HAP-1 (cell line): ENCODE results near the gene PPM1J.

Source experiments
- DNase-seq, 2 experiments: peaks; one replicate each; pipeline ENCODE4 v3.0.0-alpha.2; 2016 to 2020; ENCODE audit warnings: low spot score in 2 of 2
- H3K27me3 ChIP-seq: fragments of 250-450 bp; sonication (Bioruptor Pico); 2 replicates; pipeline ENCODE4 v1.5.1; 2020; ENCODE audit warnings: low read depth, mild to moderate bottlenecking, moderate library complexity
- H3K36me3 ChIP-seq: fragments of 250-450 bp; sonication (Bioruptor Pico); replicated peaks from 2 replicates; pipeline ENCODE4 v1.5.1; 2020; ENCODE audit warnings: mild to moderate bottlenecking
- H3K4me1 ChIP-seq: fragments of 250-450 bp; sonication (Bioruptor Pico); 2 replicates; pipeline ENCODE4 v1.5.1; 2020; ENCODE audit warnings: mild to moderate bottlenecking
- H3K4me3 ChIP-seq: fragments of 250-450 bp; sonication (Bioruptor Pico); 2 replicates; pipeline ENCODE4 v1.5.1; 2020; ENCODE audit warnings: mild to moderate bottlenecking, moderate library complexity
- H3K9me3 ChIP-seq: fragments of 250-450 bp; sonication (Bioruptor Pico); 2 replicates; pipeline ENCODE4 v1.5.1; 2020; ENCODE audit warnings: mild to moderate bottlenecking, moderate library complexity
- in situ Hi-C: fragments of 300-500 bp; cut with MboI; formaldehyde crosslinking; loops from 3 replicates; pipeline ENCODE4 v1.14.3; 2020; ENCODE audit warnings: low sequenced_read_pairs, inconsistent platforms, mixed read lengths

The PPM1J gene

GRCh38 chr1:112704934-112705627, 10.1 kb downstream of the PPM1J start:
- no peaks in the 10 kb centered on the region for H3K9me3 ChIP-seq
- peak overlapping the region; percentile 88 for H3K4me3 ChIP-seq
- H3K4me1 ChIP-seq, result peaks cover 31% of the 10 kb centered on the region
- peak; percentile 94 to 95 for DNase-seq
- H3K27me3 ChIP-seq, result no peaks in the 10 kb centered on the region
- peaks cover 33% of the 10 kb centered on the region for H3K36me3 ChIP-seq
- in situ Hi-C loops, result loop anchor here (5.0 kb wide), 2 partner anchors 88 to 313 kb away; partner anchors contain the start of genes CAPZA1 and ST7L

GRCh38 chr1:112704391-112704933, 10.7 kb downstream of the PPM1J start:
- H3K4me1 ChIP-seq, result peaks cover 31% of the 10 kb centered on the region
- peak overlapping the region; percentile 88 for H3K4me3 ChIP-seq
- in situ Hi-C loops, result no loop called here
- H3K9me3 ChIP-seq, result no peaks in the 10 kb centered on the region
- H3K27me3 ChIP-seq, result no peaks in the 10 kb centered on the region
- DNase-seq, result no peak
- peaks cover 39% of the 10 kb centered on the region for H3K36me3 ChIP-seq

DNA sequence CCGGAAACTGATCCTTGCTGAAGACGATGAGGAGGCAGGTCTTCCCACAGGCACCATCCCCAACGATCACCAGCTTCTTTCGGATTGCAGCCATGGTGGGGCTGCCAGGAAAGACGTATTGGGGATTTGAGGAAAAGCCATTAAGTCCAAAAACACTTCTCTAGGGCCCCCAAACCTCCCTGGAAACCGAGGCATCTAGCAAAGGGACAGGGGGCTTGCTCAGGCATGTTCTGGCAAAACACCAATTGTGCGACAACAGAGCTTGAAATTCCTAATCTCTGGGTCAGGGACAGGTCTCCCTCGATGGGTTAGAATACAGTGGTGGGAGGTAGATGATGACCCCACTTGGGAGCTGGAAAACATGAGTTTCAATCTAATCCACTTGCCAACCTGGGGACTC, 11.4 kb downstream of the PPM1J start:
- Histone ChIP-seq H3K4me1 (peaks cover 31% of the 10 kb centered on the region), H3K4me3 (no peak overlapping the region), H3K9me3 (no peaks in the 10 kb centered on the region), H3K36me3 (peaks cover 46% of the 10 kb centered on the region), H3K27me3 (no peaks in the 10 kb centered on the region)
- DNase-seq, result no peak
- in situ Hi-C loops, result no loop called here

DNA sequence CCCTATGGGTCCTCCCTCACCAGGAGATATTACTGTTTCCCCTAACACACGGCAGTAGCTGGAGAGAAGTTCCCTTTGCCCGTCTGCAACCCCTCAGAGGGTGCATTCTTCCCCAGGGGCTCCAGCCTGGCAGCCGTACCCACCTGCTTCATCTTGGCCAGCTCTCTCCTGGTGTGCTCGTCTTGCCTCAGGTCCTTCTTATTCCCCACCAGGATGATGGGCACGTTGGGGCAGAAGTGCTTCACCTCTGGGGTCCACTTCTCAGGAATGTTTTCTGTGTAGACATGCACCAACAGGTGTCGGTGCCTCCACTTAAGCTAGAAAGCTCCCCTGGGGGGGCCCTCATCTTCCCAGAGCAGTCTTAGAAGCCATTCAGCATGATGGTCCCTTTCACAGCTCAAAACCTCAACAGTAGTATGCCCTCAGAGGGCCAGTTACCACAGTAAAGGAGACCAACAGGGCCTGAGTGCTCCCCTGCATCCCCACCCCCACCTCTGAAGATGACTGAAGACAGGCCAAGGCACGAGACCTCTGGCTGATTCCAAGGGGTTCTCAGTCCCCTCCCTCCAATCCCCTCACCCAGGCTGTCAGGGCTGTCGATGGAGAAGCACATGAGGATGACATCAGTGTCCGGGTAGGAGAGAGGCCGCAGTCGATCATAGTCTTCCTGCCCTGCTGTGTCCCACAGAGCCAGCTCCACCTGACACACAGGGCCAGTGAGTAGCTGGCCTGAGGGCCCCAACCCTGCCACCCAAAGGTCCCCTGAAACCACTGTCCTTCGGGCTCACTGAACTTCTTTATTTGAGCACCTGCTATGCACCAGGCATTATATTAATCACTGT, 12.5 kb downstream of the PPM1J start:
- peaks cover 57% of the 10 kb centered on the region for H3K36me3 ChIP-seq
- peaks cover 30% of the 10 kb centered on the region for H3K4me1 ChIP-seq
- in situ Hi-C loops, result no loop called here

GRCh38 chr1:112702067-112702395, 13.1 kb downstream of the PPM1J start:
- no peak overlapping the region for H3K4me3 ChIP-seq
- no peaks in the 10 kb centered on the region for H3K9me3 ChIP-seq
- H3K36me3 ChIP-seq, result peaks cover 63% of the 10 kb centered on the region
- no peak for DNase-seq
- no peaks in the 10 kb centered on the region for H3K27me3 ChIP-seq
- peaks cover 28% of the 10 kb centered on the region for H3K4me1 ChIP-seq
- in situ Hi-C loops, result no loop called here

More for the DNA sequence above, 12.5 kb downstream of the PPM1J start:
- Histone ChIP-seq H3K9me3 (no peaks in the 10 kb centered on the region), H3K4me3 (no peak overlapping the region), H3K27me3 (no peaks in the 10 kb centered on the region)
- no peak for DNase-seq

- H3K4me1 ChIP-seq, result peaks cover 28% of the 10 kb centered on the region
Measured at GRCh38 chr1:112701227-112702066, 13.7 kb downstream of the PPM1J start.

DNA sequence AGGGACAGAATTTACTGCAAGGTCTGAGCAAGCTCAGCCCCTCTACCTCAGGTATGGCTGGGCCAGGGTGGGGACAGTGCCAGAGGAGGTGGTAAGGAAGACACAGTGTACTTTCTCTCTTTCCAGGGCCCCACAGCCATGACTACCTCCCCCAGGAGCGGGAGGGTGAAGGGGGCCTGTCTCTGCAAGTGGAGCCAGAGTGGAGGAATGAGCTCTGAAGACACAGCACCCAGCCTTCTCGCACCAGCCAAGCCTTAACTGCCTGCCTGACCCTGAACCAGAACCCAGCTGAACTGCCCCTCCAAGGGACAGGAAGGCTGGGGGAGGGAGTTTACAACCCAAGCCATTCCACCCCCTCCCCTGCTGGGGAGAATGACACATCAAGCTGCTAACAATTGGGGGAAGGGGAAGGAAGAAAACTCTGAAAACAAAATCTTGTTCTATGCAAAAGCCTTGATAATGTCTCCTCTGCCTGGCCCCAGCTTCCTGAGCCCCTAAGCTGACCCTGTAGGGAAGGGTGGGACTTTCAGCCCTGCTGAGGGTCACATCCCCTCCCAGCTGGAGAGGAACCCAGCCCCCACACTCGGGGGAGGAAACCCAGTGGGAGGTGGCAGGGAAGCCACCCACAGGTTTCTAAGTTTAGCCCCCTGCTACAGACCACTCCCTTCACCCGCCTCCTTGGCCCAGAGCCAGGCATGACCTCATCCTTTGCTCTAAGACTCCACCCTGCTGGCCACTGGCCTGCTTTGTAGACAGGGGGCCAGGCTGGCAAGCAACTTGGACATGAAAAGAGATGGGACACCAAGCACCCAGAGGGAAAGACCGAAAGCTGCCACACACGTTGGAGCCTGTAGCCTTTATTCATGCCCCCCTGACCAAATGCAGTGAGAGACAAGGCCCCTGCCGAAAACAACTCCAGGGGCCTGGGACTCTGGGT, 14.6 kb downstream of the PPM1J start:
- Histone ChIP-seq H3K27me3 (no peaks in the 10 kb centered on the region), H3K9me3 (no peaks in the 10 kb centered on the region), H3K36me3 (peaks cover 78% of the 10 kb centered on the region), H3K4me1 (peaks cover 24% of the 10 kb centered on the region), H3K4me3 (no peak overlapping the region)
- peak; percentile 40 to 92 for DNase-seq
- in situ Hi-C loops, result no loop called here

More at GRCh38 chr1:112701227-112702066, 13.7 kb downstream of the PPM1J start:
- Histone ChIP-seq H3K27me3 (no peaks in the 10 kb centered on the region), H3K9me3 (no peaks in the 10 kb centered on the region), H3K36me3 (peaks cover 69% of the 10 kb centered on the region), H3K4me3 (no peak overlapping the region)
- in situ Hi-C loops, result no loop called here
- DNase-seq, result no peak

DNA sequence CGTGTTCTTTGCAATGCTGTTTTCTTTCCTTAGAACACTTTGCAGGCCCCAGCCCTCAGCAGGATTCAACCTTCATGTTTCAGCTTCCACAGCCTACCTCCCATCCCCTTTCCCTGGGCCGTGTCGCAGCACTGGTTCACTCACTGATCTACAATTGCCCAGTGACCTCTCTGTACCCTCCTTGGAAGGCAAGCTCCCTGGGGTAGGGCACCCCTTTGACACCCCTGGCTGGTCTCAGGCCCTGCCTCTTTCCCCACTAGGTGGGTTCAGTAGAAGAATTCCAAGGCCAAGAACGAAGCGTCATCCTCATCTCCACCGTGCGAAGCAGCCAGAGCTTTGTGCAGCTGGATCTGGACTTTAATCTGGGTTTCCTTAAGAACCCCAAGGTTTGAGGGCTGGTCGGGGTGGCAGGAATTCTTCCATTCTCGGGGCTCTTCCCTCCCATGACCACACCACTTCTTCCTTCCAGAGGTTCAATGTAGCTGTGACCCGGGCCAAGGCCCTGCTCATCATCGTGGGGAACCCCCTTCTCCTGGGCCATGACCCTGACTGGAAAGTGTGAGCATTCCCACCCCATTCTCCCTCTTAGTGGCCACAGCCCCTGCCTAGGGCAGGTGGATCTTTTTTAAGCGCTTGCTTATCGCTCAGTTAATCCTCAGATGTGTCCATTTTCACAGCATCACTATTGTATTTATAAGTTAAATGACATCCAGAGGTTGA, 15.5 kb downstream of the PPM1J start:
- no peak overlapping the region for H3K4me3 ChIP-seq
- in situ Hi-C loops, result no loop called here
- peaks cover 88% of the 10 kb centered on the region for H3K36me3 ChIP-seq
- H3K4me1 ChIP-seq, result peaks cover 16% of the 10 kb centered on the region
- DNase-seq, result no peak
- H3K9me3 ChIP-seq, result no peaks in the 10 kb centered on the region
- H3K27me3 ChIP-seq, result no peaks in the 10 kb centered on the region

- H3K9me3 ChIP-seq, result no peaks in the 10 kb centered on the region
- peaks cover 97% of the 10 kb centered on the region for H3K36me3 ChIP-seq
- DNase-seq, result peak in 1 of 2 experiments; percentile 54
- H3K4me3 ChIP-seq, result no peak overlapping the region
- H3K4me1 ChIP-seq, result peaks cover 12% of the 10 kb centered on the region
- in situ Hi-C loops, result no loop called here
- H3K27me3 ChIP-seq, result no peaks in the 10 kb centered on the region
Measured at GRCh38 chr1:112698366-112699310, 16.5 kb downstream of the PPM1J start.

- H3K4me3 ChIP-seq, result no peak overlapping the region
- no peaks in the 10 kb centered on the region for H3K9me3 ChIP-seq
- H3K27me3 ChIP-seq, result no peaks in the 10 kb centered on the region
- in situ Hi-C loops, result no loop called here
- DNase-seq, result no peak
- peaks cover 12% of the 10 kb centered on the region for H3K4me1 ChIP-seq
- H3K36me3 ChIP-seq, result peaks cover 97% of the 10 kb centered on the region
Measured at GRCh38 chr1:112697781-112698201, 17.3 kb downstream of the PPM1J start.

- peaks cover 97% of the 10 kb centered on the region for H3K36me3 ChIP-seq
- peaks cover 12% of the 10 kb centered on the region for H3K4me1 ChIP-seq
- DNase-seq, result no peak
- H3K9me3 ChIP-seq, result no peaks in the 10 kb centered on the region
- H3K27me3 ChIP-seq, result no peaks in the 10 kb centered on the region
- in situ Hi-C loops, result no loop called here
- H3K4me3 ChIP-seq, result no peak overlapping the region
Measured at GRCh38 chr1:112696578-112697314, 18.4 kb downstream of the PPM1J start.
